ENCODE results near the gene NOL4L. TPM values are rescaled to one million over a fixed set of nuclear protein-coding genes. Genes with fewer than 3 reads are reported as not detected.

The NOL4L gene
- total RNA-seq, 1 experiment from 2014 or later: 1.3 TPM

GRCh38 chr20:32573167-32573851 lies 11.8 kb downstream of the NOL4L start:
- Histone ChIP-seq H3K9me3 (no peaks in the 10 kb centered on the region), H3K4me3 (no peak overlapping the region), H3K27me3 (no peaks in the 10 kb centered on the region), H3K36me3 (no peaks in the 10 kb centered on the region)
- DNase-seq: no peak

- DNase-seq: no peak
- no peak overlapping the region for H3K4me3 ChIP-seq
Observed at GRCh38 chr20:32572271-32572968, 12.7 kb downstream of the NOL4L start.

GRCh38 chr20:32571566-32571965 lies 13.6 kb downstream of the NOL4L start:
- DNase-seq: no peak
- no peak overlapping the region for H3K4me3 ChIP-seq
- no peaks in the 10 kb centered on the region for H3K36me3 ChIP-seq
- H3K9me3 ChIP-seq: no peaks in the 10 kb centered on the region
- no peaks in the 10 kb centered on the region for H3K27me3 ChIP-seq

More at GRCh38 chr20:32572271-32572968, 12.7 kb downstream of the NOL4L start:
- Histone ChIP-seq H3K36me3 (no peaks in the 10 kb centered on the region), H3K9me3 (no peaks in the 10 kb centered on the region), H3K27me3 (no peaks in the 10 kb centered on the region)

- Histone ChIP-seq H3K27me3 (no peaks in the 10 kb centered on the region), H3K9me3 (no peaks in the 10 kb centered on the region), H3K36me3 (no peaks in the 10 kb centered on the region), H3K4me3 (no peak overlapping the region)
- DNase-seq: peak; percentile 21
Observed at GRCh38 chr20:32570401-32571190, 14.5 kb downstream of the NOL4L start.

GRCh38 chr20:32569380-32570305 lies 15.5 kb downstream of the NOL4L start:
- no peak overlapping the region for H3K4me3 ChIP-seq
- DNase-seq: no peak
- H3K27me3 ChIP-seq: no peaks in the 10 kb centered on the region

GRCh38 chr20:32569018-32569379 lies 16.1 kb downstream of the NOL4L start:
- no peak for DNase-seq
- no peaks in the 10 kb centered on the region for H3K27me3 ChIP-seq
- H3K9me3 ChIP-seq: no peaks in the 10 kb centered on the region
- no peaks in the 10 kb centered on the region for H3K36me3 ChIP-seq
- no peak overlapping the region for H3K4me3 ChIP-seq

More at GRCh38 chr20:32569380-32570305, 15.5 kb downstream of the NOL4L start:
- Histone ChIP-seq H3K9me3 (no peaks in the 10 kb centered on the region), H3K36me3 (no peaks in the 10 kb centered on the region)

- H3K4me3 ChIP-seq: no peak overlapping the region
- H3K36me3 ChIP-seq: no peaks in the 10 kb centered on the region
- DNase-seq: no peak
- no peaks in the 10 kb centered on the region for H3K27me3 ChIP-seq
- H3K9me3 ChIP-seq: no peaks in the 10 kb centered on the region
Observed at GRCh38 chr20:32567384-32568178, 17.6 kb downstream of the NOL4L start.

- no peaks in the 10 kb centered on the region for H3K27me3 ChIP-seq
- no peak overlapping the region for H3K4me3 ChIP-seq
- no peak for DNase-seq
- H3K9me3 ChIP-seq: no peaks in the 10 kb centered on the region
- H3K36me3 ChIP-seq: no peaks in the 10 kb centered on the region
Observed at GRCh38 chr20:32566379-32567374, 18.5 kb downstream of the NOL4L start.

GRCh38 chr20:32565735-32566032 lies 19.4 kb downstream of the NOL4L start:
- no peaks in the 10 kb centered on the region for H3K27me3 ChIP-seq
- no peak for DNase-seq
- H3K4me3 ChIP-seq: no peak overlapping the region
- H3K9me3 ChIP-seq: no peaks in the 10 kb centered on the region
- no peaks in the 10 kb centered on the region for H3K36me3 ChIP-seq

- Histone ChIP-seq H3K9me3 (no peaks in the 10 kb centered on the region), H3K36me3 (no peaks in the 10 kb centered on the region), H3K4me3 (no peak overlapping the region), H3K27me3 (no peaks in the 10 kb centered on the region)
- no peak for DNase-seq
Observed at GRCh38 chr20:32564921-32565734, 20.0 kb downstream of the NOL4L start.

- no peaks in the 10 kb centered on the region for H3K9me3 ChIP-seq
- H3K27me3 ChIP-seq: no peaks in the 10 kb centered on the region
- no peaks in the 10 kb centered on the region for H3K36me3 ChIP-seq
- DNase-seq: no peak
- H3K4me3 ChIP-seq: no peak overlapping the region
Observed at GRCh38 chr20:32564440-32564839, 20.7 kb downstream of the NOL4L start.

GRCh38 chr20:32563311-32564272 lies 21.5 kb downstream of the NOL4L start:
- no peaks in the 10 kb centered on the region for H3K36me3 ChIP-seq
- H3K27me3 ChIP-seq: no peaks in the 10 kb centered on the region
- no peaks in the 10 kb centered on the region for H3K9me3 ChIP-seq
- no peak overlapping the region for H3K4me3 ChIP-seq
- no peak for DNase-seq

GRCh38 chr20:32562495-32562911 lies 22.6 kb downstream of the NOL4L start:
- Histone ChIP-seq H3K36me3 (no peaks in the 10 kb centered on the region), H3K9me3 (no peaks in the 10 kb centered on the region), H3K4me3 (no peak overlapping the region), H3K27me3 (no peaks in the 10 kb centered on the region)
- no peak for DNase-seq

Data from MG63 (cell line).